Testis (tissue), 2 donors: ENCODE measurements around the gene BCOR.

Experiments used
- POLR2A ChIP-seq: fragments of 450-650 bp; IDR thresholded peaks from one replicate; pipeline ENCODE4 v1.6.1; 2017; ENCODE audit warnings: antibody characterized with exemption, mild to moderate bottlenecking, moderate library complexity
- TF ChIP-seq, protein P1 (sequence below), 3 experiments: fragments of 450-650 bp in 2 of 3; fragments of 200-600 bp in 1 of 3; sonication (generic) in 1 of 3; IDR thresholded peaks; one replicate each; pipeline ENCODE4 v1.5.1; 2016 to 2019; ENCODE audit warnings: antibody characterized with exemption in 3 of 3, mild to moderate bottlenecking in 2 of 3, moderate library complexity in 1 of 3

DNA sequence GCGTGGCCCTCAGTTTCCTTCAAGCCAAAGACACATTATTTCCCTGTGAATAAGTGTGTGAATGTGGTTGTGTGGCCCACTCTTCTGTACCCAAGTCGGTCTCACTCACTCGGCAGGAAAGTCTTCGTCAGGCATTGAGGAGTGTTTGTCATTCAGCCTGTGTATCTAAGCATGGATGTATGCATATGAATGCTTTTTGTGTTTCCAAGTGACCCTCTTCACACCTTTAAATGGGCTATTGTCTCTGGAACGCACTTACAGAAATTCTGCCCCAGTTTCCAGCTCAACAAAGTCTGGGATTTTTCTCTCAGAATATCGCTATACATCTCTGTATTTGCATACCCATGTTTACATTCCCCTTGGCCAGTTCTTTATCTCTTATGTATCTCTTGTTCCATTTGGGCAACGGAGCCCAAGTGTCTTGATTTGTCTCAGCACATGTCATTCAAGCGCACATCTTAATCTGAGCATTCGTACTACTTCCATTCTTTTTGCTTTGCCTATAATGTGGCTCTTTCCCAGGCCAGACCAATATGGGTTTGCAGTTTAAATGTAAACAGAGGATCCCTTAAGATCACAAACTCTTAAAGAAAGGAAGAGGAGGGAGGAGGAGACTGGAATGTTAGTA is 4.8 kb downstream of the BCOR start:
- TF ChIP-seq, protein P1, sequence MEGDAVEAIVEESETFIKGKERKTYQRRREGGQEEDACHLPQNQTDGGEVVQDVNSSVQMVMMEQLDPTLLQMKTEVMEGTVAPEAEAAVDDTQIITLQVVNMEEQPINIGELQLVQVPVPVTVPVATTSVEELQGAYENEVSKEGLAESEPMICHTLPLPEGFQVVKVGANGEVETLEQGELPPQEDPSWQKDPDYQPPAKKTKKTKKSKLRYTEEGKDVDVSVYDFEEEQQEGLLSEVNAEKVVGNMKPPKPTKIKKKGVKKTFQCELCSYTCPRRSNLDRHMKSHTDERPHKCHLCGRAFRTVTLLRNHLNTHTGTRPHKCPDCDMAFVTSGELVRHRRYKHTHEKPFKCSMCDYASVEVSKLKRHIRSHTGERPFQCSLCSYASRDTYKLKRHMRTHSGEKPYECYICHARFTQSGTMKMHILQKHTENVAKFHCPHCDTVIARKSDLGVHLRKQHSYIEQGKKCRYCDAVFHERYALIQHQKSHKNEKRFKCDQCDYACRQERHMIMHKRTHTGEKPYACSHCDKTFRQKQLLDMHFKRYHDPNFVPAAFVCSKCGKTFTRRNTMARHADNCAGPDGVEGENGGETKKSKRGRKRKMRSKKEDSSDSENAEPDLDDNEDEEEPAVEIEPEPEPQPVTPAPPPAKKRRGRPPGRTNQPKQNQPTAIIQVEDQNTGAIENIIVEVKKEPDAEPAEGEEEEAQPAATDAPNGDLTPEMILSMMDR (IDR thresholded peaks at IDR 0.05), result no peak
- no peak for TF ChIP-seq POLR2A
